HG03139 (cell line): ENCODE data around the gene MRPS5.
"Not testable (repeated sequence)": the region's sequence is repeated elsewhere in the genome, so short reads cannot be mapped to it uniquely, and the experiment has no call there.

Experiments
- ATAC-seq: cut with Tn5 transposase; IDR thresholded peaks from one replicate; pipeline ENCODE4 v1.9.1; 2021; ENCODE audit not compliant: unreplicated experiment

The MRPS5 gene

GRCh38 chr2:95048825-95049682 lies 72.6 kb downstream of the MRPS5 start:
- no peak for ATAC-seq

GRCh38 chr2:95047629-95048510 lies 73.7 kb downstream of the MRPS5 start:
- no peak for ATAC-seq

GRCh38 chr2:95046371-95047112 lies 75.1 kb downstream of the MRPS5 start:
- no peak for ATAC-seq

- no peak for ATAC-seq
These were observed 77.0 kb downstream of the MRPS5 start for GRCh38 chr2:95044601-95045000.

- ATAC-seq = no peak
These were observed 78.1 kb downstream of the MRPS5 start for GRCh38 chr2:95043300-95044093.

GRCh38 chr2:95042472-95043271 lies 78.9 kb downstream of the MRPS5 start:
- ATAC-seq = no peak

- no peak for ATAC-seq
These were observed 79.7 kb downstream of the MRPS5 start for GRCh38 chr2:95041824-95042442.

- no peak for ATAC-seq
These were observed 80.4 kb downstream of the MRPS5 start for GRCh38 chr2:95041060-95041823.

GRCh38 chr2:95040426-95040825 lies 81.2 kb downstream of the MRPS5 start:
- no peak for ATAC-seq

- no peak for ATAC-seq
These were observed 81.6 kb downstream of the MRPS5 start for GRCh38 chr2:95039978-95040377.

- ATAC-seq = no peak
These were observed 82.2 kb downstream of the MRPS5 start for GRCh38 chr2:95039363-95039762.

GRCh38 chr2:95038635-95039298 lies 82.8 kb downstream of the MRPS5 start:
- no peak for ATAC-seq

- ATAC-seq = not testable (repeated sequence)
These were observed 83.6 kb downstream of the MRPS5 start for GRCh38 chr2:95037841-95038585.

- no peak for ATAC-seq
These were observed 84.2 kb downstream of the MRPS5 start for GRCh38 chr2:95037384-95037839.

- no peak for ATAC-seq
These were observed 84.8 kb downstream of the MRPS5 start for GRCh38 chr2:95036596-95037383.
